NCI-H2107 treated with DMSO at 0.1 percent for 48 hours (cell line): ENCODE measurements around the gene CNIH2.

Source experiments
- DNase-seq: peaks from one replicate; lab custom pipeline; 2025; ENCODE audit not compliant: unreplicated experiment; lab: John Stamatoyannopoulos, UW

The CNIH2 gene

DNA sequence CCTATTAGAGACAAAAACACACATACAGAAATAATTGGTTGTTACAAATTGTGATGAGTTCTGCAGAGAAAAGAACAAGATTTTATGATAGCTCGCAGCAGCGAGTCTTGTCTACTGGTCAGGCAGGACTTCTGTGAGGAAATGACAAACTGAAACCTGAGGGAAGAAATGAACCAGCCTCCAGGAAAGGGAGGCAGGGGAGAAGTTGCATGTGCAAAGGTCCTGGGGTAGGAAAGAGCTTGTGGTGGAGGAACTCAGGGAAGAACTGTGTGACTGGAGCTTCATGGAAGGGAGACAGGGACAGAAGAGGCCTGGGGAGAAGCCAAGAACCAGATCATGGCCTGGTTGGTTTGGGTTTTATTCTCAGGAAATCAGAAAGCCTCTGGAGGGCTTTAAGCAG is 18.8 kb upstream of the CNIH2 start:
- no peak for DNase-seq

DNA sequence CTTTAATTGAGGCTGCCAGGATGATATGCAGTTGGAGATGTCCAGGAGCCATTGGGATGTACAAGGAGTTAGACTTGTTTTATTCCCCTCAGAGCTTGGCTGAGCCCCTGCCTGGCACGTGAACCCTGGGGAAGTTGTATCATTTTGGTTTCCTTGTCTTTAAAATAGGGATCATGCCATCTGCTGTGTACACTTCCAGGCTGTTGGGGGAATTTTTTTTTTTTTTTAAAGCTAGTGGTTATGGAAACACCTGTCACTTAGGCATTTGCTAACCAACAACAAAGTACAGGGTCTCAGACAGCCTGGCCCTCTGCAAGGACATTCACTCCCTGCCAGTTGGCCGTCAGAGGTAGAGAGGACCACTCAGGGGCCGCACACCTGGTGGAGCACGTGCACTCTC is 18.0 kb upstream of the CNIH2 start:
- peak; percentile 29 for DNase-seq

- DNase-seq, result no peak
These were observed 16.4 kb upstream of the CNIH2 start for GRCh38 chr11:66261578-66261977.

- DNase-seq, result no peak
These were observed 15.8 kb upstream of the CNIH2 start for GRCh38 chr11:66262191-66262590.

DNA sequence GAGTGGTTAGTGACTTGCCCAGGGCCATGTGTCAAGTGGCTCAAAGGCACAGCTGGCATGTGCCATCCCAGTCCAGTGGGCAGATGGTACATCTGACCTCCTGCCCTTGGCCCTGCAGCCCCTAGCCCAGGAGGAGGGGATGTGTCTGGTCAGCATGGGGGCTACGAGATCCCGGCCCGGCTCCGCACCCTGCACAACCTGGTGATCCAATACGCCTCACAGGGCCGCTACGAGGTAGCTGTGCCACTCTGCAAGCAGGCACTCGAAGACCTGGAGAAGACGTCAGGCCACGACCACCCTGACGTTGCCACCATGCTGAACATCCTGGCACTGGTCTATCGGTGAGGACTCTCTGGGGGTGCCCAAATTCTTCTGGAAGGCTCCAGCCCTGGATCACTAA is 15.3 kb upstream of the CNIH2 start:
- DNase-seq, result no peak

DNA sequence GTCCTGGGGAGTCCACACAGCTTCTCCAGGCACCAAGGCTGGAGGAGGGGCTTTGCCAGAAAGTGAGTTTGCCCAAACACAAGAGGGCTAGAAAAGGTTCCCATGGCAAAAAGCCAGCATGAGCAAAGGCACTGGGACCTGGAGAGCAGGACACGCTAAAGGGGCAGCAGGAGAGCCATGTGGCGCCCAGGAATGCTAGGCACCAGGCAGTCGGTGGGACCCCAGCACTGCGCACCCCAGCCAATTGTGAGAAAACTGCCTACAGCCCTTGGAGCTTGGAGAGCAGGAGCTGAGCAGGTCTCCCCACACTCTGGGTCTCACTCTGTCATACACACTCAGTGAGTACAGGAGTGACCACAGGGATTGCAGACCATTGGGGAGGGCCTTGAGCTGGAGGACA is 14.7 kb upstream of the CNIH2 start:
- DNase-seq, result no peak

GRCh38 chr11:66263785-66264184 is 14.2 kb upstream of the CNIH2 start:
- DNase-seq, result no peak

DNA sequence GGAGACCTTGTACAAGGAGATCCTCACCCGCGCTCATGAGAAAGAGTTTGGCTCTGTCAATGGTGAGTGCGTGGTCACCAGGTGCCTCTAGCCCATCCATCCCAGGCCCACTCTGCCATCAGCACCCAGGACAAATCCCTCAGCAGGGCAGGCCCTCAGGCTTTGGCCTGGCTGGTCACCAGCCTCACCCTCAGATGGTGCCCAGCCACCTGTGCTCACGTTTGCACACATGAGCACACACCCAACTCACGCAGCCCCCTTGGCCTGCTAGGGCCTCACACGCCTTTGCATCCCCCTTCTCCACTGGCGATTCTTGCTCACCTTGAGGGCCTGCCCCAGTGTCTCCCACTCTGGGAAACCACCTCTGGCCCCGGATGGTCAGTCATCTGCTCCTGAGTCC is 13.6 kb upstream of the CNIH2 start:
- DNase-seq, result no peak

- no peak for DNase-seq
These were observed 13.1 kb upstream of the CNIH2 start for GRCh38 chr11:66264914-66265313.

DNA sequence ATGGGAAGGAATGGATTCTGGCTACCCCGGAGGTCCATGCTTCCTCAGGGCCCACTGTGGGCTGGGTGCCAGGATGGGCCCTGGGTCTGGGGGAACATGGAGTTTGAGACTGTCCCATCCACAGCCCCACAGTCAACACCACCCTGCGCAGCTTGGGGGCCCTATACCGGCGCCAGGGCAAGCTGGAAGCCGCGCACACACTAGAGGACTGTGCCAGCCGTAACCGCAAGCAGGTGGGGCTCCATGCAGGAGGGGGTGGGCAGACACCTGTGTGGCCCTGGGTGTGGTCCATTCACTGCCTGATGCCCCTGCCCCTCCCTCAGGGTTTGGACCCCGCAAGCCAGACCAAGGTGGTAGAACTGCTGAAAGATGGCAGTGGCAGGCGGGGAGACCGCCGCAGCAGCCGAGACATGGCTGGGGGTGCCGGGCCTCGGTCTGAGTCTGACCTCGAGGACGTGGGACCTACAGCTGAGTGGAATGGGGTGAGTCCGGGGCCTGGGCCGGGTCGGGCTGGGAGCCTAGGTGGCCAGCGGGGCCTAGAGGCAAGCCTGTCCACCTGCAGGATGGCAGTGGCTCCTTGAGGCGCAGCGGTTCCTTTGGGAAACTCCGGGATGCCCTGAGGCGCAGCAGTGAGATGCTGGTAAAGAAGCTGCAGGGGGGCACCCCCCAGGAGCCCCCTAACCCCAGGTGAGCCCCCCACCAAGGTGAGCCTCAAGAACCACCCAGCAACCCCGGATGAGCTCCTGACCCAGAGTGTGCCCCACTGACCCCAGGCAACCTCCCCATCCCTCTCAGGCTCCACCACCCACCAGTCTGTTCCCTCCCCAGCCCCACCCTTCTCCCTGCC is 12.2 kb upstream of the CNIH2 start:
- no peak for DNase-seq

DNA sequence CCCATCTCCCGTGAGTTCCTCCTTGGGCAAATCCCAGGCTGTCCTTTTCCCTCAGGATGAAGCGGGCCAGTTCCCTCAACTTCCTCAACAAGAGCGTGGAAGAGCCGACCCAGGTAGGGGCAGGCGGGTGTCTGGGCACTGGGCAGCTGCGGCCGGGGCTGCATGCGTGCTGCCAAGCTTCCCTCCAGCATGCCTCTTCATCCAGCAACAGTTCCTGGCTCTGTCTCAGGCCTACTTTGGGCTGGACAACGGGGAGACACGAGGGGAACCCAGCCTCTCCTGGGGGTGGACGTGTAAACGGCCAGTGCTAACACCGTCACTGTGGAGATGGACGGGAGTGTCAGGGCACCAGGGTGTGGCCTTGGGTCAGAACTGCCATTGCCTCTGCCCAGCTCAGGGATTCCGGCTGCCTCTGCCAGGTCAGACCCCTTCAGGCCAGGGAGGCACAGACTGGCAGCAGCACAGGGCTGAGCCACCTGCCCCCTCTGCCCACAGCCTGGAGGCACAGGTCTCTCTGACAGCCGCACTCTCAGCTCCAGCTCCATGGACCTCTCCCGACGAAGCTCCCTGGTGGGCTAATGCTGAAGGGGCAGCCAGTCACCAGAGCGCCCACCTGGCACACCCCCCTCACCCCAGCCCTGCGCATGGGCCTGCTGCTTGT is 11.5 kb upstream of the CNIH2 start:
- DNase-seq, result no peak

DNA sequence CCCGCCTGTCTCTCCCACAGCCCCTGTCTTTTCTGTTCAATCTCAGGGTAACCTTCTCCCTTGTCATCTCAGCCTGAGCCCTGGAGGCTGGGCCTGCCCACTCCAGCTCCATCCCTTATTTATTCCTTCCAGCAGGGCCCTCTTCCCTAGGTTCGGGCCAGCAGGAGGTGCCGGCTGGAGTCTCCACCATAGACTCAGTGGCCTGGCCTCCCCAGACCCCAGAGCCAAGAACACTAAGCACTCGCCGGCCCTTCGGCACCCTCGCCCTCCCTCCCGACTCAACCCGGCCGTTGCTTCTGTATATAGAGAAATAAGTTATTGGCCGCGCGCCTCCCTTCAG is 11.0 kb upstream of the CNIH2 start:
- no peak for DNase-seq

DNA sequence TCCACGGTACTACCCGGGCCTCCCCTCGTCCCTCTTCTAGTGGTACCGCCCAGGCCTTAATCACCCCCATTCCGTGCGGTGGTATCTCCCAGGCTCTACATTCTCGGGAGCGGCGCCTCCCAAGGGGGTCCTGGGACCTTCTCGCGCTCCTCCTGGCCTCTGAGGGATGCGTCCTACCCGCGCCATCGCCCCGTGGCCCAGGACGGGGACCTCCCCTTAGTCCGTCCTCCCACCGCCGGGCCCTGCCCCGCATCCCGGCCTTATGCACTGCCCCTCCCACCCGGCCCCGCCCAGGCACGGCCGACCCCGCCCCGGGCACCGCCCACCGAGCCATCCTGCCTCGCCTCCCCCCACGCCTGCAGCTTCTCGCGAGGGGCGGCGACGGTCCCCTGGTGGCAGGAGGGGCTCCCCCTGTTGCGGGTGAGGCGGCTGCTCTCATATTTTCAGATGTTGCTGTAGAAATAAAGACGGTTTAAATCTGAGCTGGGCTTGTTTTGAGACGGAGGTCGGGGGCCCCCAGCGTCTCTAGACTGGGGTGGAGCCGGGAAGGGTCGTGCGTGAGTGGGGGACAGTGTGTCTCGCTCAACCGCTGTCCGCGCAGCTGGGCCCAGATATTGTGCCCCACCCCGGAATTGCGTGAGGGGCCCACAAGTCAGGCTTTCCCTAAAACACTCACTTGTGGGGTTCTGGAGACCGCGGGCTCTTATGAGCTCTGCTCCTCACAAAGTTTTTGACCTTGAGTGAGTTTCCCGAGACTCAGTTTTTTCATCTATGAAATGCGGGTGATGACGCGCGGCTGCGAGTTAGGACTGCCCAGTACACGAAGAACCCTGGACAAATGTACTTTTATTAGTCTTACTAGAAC is 10.4 kb upstream of the CNIH2 start:
- no peak for DNase-seq

GRCh38 chr11:66268244-66268951 is 9.6 kb upstream of the CNIH2 start, which contains the start of gene RAB1B:
Gene RAB1B (plus strand): TSS chr11:66268639. CDS start chr11:66268680, 41 bp downstream.
- DNase-seq, result peak; percentile 95

- no peak for DNase-seq
These were observed 8.7 kb upstream of the CNIH2 start for GRCh38 chr11:66268952-66269905.

- DNase-seq, result no peak
These were observed 6.2 kb upstream of the CNIH2 start for GRCh38 chr11:66271816-66272215.

DNA sequence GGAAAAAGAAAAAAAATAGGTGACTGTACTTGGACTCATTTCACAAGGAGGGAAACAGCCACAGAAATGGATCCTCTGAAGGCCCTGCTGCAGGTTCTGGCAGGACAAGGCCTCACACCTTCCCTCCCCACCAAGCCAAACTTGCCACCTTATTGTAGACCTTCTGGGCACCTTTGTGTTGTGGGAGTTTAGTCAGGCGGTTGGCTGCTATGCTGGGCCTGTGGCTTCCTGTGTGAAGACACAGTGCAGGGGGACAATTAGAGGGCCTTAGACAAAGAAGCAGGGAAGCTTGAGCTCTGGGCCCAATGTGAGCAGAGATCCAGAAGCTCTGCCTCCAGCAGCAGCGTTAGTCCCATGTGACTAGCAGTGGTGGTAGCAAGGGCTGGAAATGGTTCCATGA is 5.4 kb upstream of the CNIH2 start:
- no peak for DNase-seq

DNA sequence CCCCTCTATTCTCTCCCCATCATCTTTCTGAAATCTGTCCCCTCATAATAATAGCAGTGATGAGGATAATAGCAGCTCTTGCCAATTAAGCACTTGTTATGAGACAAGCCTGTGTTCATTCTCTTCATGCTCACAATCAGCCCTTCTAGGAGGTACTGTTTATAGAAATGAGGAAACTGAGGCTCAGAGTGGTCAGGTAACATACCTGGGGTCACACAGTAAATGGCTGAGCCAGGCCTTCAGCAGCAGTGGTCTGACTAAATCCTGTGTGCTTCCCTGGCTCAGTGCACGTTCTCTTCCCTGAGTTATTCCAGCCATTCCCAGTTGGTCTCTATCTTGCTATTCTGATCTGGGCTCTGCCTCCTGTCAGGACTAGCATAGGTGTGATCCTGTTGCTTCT is 3.8 kb upstream of the CNIH2 start:
- DNase-seq, result no peak

- no peak for DNase-seq
These were observed 2.6 kb upstream of the CNIH2 start for GRCh38 chr11:66275396-66275795.
